ENCODE measurements around the gene TAS2R46.

DNA sequence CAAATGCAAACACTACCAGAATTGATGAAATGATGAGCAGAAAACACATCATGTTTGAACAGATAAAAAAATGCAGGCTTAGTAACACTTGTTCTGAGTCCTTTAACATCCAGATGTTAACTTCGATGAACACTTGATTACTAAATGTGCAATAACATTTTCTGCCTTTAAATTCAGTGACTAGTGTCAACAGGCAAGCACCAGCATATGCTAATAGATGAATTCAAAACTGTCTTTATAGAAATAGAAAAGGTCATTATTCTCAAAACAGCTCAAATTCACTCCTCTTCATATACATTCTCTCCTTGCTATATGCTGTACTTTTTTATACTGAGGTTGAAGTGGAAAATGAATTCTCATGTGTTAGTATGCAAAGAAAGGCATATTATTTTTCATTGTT lies 39.6 kb downstream of the TAS2R46 start, which contains the start of gene TAS2R19:
- TF ChIP-seq, protein P1, sequence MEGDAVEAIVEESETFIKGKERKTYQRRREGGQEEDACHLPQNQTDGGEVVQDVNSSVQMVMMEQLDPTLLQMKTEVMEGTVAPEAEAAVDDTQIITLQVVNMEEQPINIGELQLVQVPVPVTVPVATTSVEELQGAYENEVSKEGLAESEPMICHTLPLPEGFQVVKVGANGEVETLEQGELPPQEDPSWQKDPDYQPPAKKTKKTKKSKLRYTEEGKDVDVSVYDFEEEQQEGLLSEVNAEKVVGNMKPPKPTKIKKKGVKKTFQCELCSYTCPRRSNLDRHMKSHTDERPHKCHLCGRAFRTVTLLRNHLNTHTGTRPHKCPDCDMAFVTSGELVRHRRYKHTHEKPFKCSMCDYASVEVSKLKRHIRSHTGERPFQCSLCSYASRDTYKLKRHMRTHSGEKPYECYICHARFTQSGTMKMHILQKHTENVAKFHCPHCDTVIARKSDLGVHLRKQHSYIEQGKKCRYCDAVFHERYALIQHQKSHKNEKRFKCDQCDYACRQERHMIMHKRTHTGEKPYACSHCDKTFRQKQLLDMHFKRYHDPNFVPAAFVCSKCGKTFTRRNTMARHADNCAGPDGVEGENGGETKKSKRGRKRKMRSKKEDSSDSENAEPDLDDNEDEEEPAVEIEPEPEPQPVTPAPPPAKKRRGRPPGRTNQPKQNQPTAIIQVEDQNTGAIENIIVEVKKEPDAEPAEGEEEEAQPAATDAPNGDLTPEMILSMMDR (conservative IDR thresholded peaks at IDR 0.05), result no peak
- no peak for TF ChIP-seq EZH2 (IDR thresholded peaks at IDR 0.05; ENCODE audit: low read depth)

Measured in PC-9 (cell line).